ENCODE data around the gene COL5A1.

COL5A1 gene

GRCh38 chr9:134802216-134802795 is 160.7 kb downstream of the COL5A1 start:
- no peak overlapping the region for H3K4me3 ChIP-seq (ENCODE audit: control insufficient read depth, low read depth, low read length)
- TF ChIP-seq CTCF (conservative IDR thresholded peaks at IDR 0.05; ENCODE audit: control insufficient read depth, insufficient read depth, low read depth, low read length), result no peak
- DNase-seq (ENCODE audit: low read depth), result no peak

- H3K4me3 ChIP-seq (ENCODE audit: control insufficient read depth, low read depth, low read length), result no peak overlapping the region
- no peak for DNase-seq (ENCODE audit: low read depth)
- no peak for TF ChIP-seq CTCF (conservative IDR thresholded peaks at IDR 0.05; ENCODE audit: control insufficient read depth, insufficient read depth, low read depth, low read length)
Measured at GRCh38 chr9:134804871-134805270, 163.3 kb downstream of the COL5A1 start.

- H3K4me3 ChIP-seq (ENCODE audit: control insufficient read depth, low read depth, low read length), result no peak overlapping the region
- peak; percentile 55 for DNase-seq (ENCODE audit: low read depth)
- TF ChIP-seq CTCF (conservative IDR thresholded peaks at IDR 0.05; ENCODE audit: control insufficient read depth, insufficient read depth, low read depth, low read length), result no peak
Measured at GRCh38 chr9:134807716-134808446, 166.3 kb downstream of the COL5A1 start.

GRCh38 chr9:134808447-134808792 is 166.8 kb downstream of the COL5A1 start:
- no peak for TF ChIP-seq CTCF (conservative IDR thresholded peaks at IDR 0.05; ENCODE audit: control insufficient read depth, insufficient read depth, low read depth, low read length)
- no peak for DNase-seq (ENCODE audit: low read depth)
- no peak overlapping the region for H3K4me3 ChIP-seq (ENCODE audit: control insufficient read depth, low read depth, low read length)

GRCh38 chr9:134809292-134809691 is 167.7 kb downstream of the COL5A1 start:
- TF ChIP-seq CTCF (conservative IDR thresholded peaks at IDR 0.05; ENCODE audit: control insufficient read depth, insufficient read depth, low read depth, low read length), result no peak
- H3K4me3 ChIP-seq (ENCODE audit: control insufficient read depth, low read depth, low read length), result no peak overlapping the region

GRCh38 chr9:134809826-134810225 is 168.2 kb downstream of the COL5A1 start:
- TF ChIP-seq CTCF (conservative IDR thresholded peaks at IDR 0.05; ENCODE audit: control insufficient read depth, insufficient read depth, low read depth, low read length), result no peak
- no peak overlapping the region for H3K4me3 ChIP-seq (ENCODE audit: control insufficient read depth, low read depth, low read length)
- no peak for DNase-seq (ENCODE audit: low read depth)

More at GRCh38 chr9:134809292-134809691, 167.7 kb downstream of the COL5A1 start:
- no peak for DNase-seq (ENCODE audit: low read depth)
